ENCODE data around the gene RFNG. TPM values are rescaled to one million over a fixed set of nuclear protein-coding genes. Genes with fewer than 3 reads are reported as not detected.

RFNG gene
- total RNA-seq, 6 experiments from 2014 or later: 29.9 to 53.3 (median 43.7) TPM

- Histone ChIP-seq H3K27ac (no peak overlapping the region), H3K4me1 (no peaks in the 10 kb centered on the region), H3K36me3 (peaks cover 0 to 8% (median 0%) of the 10 kb centered on the region in 4 donors), H3K27me3 (no peaks in the 10 kb centered on the region), H3K9me3 (no peaks in the 10 kb centered on the region), H3K4me3 (no peak overlapping the region)
- ATAC-seq: no peak
- intact Hi-C loops (cut with DNase I): no loop called here
- DNase-seq: no peak
- TF ChIP-seq CTCF (IDR thresholded peaks at IDR 0.05) (no peak), POLR2A (IDR thresholded peaks at IDR 0.05) (no peak)
- WGBS (ENCODE audit: insufficient coverage, low coverage, low lambda C conversion rate, missing lambda C conversion rate): 92% methylated on average over 2 of the region's 6 CpGs
Measured at GRCh38 chr17:82007228-82007494, 44.5 kb downstream of the RFNG start.

GRCh38 chr17:82006468-82007227 lies 45.0 kb downstream of the RFNG start:
- Histone ChIP-seq H3K4me3 (no peak overlapping the region), H3K9me3 (no peaks in the 10 kb centered on the region), H3K36me3 (peaks cover 0 to 3% (median 0%) of the 10 kb centered on the region in 4 donors), H3K27me3 (no peaks in the 10 kb centered on the region), H3K27ac (no peak overlapping the region), H3K4me1 (no peaks in the 10 kb centered on the region)
- TF ChIP-seq POLR2A (IDR thresholded peaks at IDR 0.05): no peak
- no peak for TF ChIP-seq CTCF (IDR thresholded peaks at IDR 0.05)
- ATAC-seq (no peak), DNase-seq (no peak)
- intact Hi-C loops (cut with DNase I): no loop called here
- 76% methylated on average over 11 of the region's 24 CpGs for WGBS (ENCODE audit: insufficient coverage, low coverage, low lambda C conversion rate, missing lambda C conversion rate)

GRCh38 chr17:82005701-82006348 lies 45.8 kb downstream of the RFNG start:
- Histone ChIP-seq H3K4me1 (peaks cover 0 to 3% (median under 1%) of the 10 kb centered on the region in 4 donors), H3K27ac (no peak overlapping the region), H3K36me3 (no peaks in the 10 kb centered on the region), H3K27me3 (no peaks in the 10 kb centered on the region), H3K9me3 (no peaks in the 10 kb centered on the region), H3K4me3 (no peak overlapping the region)
- TF ChIP-seq POLR2A (IDR thresholded peaks at IDR 0.05) (no peak), CTCF (IDR thresholded peaks at IDR 0.05) (no peak)
- WGBS (ENCODE audit: insufficient coverage, low coverage, low lambda C conversion rate, missing lambda C conversion rate): 83% methylated on average over 8 of the region's 30 CpGs
- intact Hi-C loops (cut with DNase I): no loop called here
- ATAC-seq (no peak), DNase-seq (no peak)

GRCh38 chr17:82004517-82005455 lies 46.8 kb downstream of the RFNG start:
- Histone ChIP-seq H3K27me3 (no peaks in the 10 kb centered on the region), H3K36me3 (no peaks in the 10 kb centered on the region), H3K9me3 (no peaks in the 10 kb centered on the region), H3K4me3 (no peak overlapping the region), H3K27ac (no peak overlapping the region), H3K4me1 (peaks cover 0 to 13% (median 6%) of the 10 kb centered on the region in 4 donors)
- DNase-seq: no peak
- 70% methylated on average over 3 of the region's 41 CpGs for WGBS (ENCODE audit: insufficient coverage, low coverage, low lambda C conversion rate, missing lambda C conversion rate)
- no peak for TF ChIP-seq POLR2A (IDR thresholded peaks at IDR 0.05)
- TF ChIP-seq CTCF (IDR thresholded peaks at IDR 0.05): no peak
- intact Hi-C loops (cut with DNase I): no loop called here
- no peak for ATAC-seq

Measured in right lobe of liver (tissue), 6 donors.